ENCODE data around the gene GALNT15.
A peak's percentile ranks its signal among the peaks of the same experiment; 100 is the strongest.

GALNT15 gene

DNA sequence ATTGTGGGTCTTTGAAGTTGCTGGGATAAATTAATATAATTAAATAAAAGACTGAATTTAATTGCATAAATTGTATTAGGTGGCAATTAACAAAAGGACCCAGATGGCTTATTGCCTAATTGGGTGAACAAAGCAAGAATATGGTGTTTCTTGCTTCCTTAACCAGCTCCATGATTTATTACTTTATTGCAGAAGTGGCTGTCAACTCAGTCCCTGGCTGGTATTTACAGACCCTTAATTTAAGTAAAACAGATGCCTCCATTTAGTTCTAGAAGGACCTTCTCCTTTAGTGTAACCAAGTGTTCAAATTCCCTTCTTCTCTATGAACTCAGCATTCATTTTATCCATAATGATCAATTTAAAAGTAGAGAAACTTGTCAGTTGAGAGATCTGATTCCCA lies 55.2 kb downstream of the GALNT15 start:
- no peak for DNase-seq (ENCODE audit: low read depth)

DNA sequence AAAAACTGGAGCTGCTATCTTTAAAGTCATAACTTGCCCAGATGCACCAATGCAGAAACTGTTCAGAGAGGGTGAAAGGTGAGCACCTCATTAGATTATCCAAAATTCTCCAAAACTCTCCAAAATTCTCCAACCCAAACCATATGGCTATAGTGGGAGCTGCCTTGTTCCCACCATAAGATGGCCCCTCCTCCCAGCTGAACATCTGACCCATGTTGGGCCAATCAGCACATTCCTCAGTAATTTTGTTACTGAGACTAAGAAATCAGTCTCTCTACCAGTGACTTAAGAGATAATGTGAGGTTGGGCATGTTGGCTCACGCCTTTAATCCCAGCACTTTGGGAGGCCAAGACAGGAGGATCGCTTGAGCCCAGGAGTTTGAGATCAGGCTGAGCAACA lies 57.5 kb downstream of the GALNT15 start:
- DNase-seq (ENCODE audit: low read depth): no peak

DNA sequence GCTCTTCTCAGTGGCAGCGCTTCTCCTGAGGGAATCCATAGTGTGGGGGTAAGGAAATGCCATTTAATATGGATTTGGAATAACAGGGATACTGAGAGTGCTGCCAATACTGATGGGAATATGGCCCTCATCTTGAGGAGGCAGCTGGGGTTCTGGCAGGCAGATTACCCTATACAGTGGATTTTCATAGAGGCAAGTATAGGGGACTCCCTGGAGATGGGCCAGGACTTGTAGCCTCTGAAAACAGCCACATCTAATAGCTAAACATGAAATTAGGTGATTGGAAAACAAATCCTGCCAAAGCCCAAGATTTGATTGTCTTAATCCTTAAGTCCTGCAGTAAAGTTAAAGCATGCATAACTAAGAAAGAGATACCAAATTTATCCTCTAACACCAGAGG lies 59.3 kb downstream of the GALNT15 start:
- DNase-seq (ENCODE audit: low read depth): no peak

DNA sequence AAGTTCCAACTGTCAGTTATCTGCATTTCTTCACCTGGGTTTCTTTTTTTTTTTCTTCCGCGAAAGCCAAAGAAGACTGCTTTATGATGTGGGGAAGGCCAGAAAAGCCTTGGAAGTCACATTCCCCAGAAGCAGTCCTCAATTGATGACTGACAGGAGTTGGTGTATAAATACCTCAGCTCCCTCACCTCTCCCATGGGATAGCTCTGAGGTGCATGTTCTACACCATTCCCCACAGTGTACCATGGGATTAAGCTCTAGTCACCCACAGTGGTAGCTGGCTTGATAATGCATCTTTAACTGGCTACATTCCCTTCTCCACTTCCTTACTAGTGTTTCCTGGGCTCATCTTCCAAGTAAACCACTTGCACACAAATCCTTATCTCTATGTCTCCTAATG lies 59.8 kb downstream of the GALNT15 start:
- no peak for DNase-seq (ENCODE audit: low read depth)

DNA sequence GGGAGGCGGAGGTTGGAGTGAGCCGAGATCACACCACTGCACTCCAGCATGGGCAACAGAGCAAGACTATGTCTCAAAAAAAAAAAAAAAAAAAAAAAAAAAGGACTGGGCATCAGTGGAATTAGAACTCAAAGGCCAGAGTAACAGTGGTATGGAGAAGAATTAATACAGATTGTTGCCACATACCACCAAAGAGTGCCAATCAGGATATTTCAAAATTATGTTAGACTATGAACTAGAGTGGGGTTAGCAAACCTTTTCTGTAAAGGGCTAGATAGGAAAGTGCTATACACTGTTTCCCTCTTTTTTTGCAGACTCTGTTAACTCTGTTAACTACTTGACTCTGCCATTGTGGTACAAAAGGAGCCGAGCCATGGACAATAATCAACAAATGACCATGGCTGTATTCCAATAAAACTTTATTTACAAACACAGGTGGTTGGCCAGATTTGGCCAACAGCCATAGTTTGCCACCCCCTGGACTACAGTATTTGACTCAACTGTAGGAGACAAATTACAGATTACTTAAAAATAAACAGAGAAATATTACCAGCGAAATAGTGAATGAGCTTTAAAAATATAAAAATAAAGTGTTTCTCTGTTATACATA lies 61.7 kb downstream of the GALNT15 start:
- DNase-seq (ENCODE audit: low read depth): no peak

DNA sequence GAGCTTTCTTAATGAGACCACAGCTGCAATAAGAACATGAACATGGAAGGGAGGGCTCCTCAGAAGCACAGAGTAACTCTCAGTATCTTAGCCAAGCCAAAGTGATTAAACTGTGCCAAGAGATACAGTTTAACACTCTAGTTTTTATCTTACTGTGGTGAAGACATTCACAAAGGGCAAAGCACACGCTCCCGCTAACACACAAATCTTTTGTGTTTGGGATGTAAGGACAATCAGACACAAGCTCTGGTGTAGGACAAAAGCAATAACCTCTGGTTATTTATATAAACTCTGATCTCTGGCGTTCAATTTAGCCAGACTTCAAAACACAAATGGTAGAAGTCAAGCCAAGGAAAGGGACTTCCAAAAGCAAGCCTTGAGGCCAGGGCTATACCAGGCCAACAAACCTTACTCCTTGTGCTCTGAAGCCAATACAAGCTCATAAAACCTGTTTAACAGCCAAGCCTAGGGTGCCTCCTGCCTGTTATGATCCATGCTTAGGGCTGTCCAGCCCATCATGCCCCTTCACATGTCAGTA lies 62.4 kb downstream of the GALNT15 start:
- DNase-seq (ENCODE audit: low read depth): no peak

DNA sequence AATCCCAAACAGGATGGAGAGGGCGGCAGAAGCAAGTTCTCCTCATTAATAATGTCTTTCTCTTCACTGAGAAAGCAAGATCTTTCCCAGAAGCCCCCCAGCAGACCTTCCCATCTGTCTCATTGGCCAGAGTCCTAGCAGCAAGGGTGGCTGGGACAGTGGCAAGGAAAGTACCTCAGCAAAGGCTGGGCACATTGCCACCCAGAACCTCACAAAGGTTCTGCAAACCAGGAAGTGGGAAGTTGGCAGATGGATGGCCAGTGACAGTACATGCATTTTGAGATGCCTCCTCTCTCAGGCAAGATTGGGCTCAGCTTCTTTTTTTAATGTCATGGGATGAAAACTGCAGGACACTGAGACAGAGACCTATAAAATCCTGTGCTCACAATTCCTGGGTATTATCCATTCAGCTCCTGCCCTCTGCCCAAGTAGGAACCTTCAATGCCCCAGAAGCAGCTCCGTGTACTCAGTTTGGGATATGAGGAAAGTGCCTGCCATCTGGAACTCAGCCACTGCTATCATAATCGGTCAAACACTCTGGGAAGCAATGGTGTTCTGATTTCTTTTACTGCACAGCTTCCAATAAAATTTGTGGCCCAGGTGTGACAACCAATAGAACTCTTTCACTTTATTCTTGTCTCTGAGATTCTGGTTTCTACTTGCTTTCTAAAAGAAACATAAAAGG lies 64.7 kb downstream of the GALNT15 start:
- DNase-seq (ENCODE audit: low read depth): no peak

DNA sequence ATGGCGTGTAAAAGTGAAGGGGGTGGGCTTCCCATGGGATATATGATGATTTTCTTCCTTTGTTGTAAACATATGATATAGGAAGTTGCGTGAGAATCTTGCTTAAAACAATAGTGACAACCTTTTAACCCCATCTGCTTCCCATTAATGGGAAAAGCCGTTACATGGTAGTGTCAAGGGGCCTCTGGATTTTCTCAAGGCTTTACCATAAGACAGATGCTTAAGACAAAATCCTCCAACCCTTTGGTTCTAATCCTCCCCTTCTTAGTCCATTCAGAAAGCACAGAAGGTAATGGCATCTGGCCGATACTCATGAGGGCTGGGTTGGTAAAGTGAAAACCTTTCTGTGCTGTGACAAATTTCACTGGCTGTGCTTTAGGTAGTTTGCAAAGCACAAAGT lies 65.3 kb downstream of the GALNT15 start:
- no peak for DNase-seq (ENCODE audit: low read depth)

DNA sequence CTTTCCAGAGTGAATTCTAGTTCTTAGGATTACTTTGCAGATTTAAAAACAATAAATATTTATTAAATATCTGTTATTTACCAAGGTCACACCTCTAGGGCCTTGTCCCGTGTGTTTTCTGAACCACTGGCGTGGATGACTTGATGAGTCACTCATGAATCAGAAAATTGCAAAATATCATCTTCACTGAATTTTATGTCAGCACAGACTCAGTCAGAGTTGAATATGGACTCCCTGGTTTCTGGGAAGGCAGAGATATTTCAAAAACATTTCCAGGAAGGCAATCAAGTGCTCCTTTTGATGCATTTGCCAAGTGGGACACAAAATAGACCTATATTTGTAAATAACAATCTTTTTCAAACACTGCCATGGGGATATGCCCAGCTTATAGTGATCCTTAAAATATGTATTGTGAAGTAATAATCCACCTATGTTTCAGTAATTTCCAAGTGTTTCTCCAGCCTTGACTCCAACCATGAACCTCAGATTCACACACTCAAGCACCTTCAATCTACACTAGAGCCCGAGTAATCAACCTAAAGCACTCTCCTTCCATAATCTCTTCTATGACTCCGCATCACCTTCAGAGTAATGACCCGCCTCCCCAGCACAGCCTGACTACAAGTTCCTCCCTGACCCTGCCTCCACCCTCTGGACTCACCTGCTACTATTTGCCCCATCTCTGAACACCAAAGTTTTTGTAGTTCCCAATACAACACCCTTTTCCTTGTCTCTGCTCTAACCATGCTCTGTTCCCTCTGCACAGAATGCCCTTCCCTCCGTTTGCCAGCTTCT lies 65.9 kb downstream of the GALNT15 start:
- DNase-seq (ENCODE audit: low read depth): no peak

DNA sequence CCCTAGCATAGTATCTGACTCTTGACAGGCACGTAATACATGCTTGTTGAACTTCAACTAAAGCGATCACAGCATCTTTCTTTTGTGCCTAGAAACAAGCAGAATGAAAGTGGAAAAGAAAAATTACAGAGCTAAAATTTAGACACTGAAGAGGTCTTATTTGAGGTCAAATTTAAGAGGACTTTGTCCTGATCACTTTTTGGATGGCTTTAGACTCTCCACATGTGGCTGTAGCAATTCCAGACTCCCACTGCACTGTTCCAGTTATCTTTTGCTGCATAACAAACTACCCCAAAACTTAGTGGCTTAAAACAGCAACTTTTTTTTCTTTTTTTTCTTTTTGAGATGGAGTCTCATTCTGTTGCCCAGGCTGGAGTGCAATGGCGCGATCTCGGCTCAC lies 66.7 kb downstream of the GALNT15 start:
- DNase-seq (ENCODE audit: low read depth): no peak

DNA sequence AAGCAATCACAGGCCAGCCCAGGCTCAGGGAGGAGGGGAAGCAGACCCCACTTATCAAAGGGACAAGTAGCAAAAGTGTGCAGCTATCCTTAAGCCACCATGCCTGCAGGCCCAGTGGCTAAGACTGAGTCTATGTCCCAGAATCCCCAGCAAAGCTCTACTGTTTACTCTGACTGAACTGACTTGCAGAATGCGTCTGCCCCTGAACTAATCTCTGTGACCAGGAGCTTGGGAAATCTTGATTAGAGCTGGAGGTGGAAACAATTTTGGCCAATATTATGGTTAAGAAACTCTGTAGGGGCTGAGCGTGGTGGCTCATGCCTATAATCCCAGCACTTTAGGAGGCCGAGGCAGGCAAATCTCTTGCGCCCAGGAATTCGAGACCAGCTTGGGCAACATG lies 67.7 kb downstream of the GALNT15 start:
- no peak for DNase-seq (ENCODE audit: low read depth)

DNA sequence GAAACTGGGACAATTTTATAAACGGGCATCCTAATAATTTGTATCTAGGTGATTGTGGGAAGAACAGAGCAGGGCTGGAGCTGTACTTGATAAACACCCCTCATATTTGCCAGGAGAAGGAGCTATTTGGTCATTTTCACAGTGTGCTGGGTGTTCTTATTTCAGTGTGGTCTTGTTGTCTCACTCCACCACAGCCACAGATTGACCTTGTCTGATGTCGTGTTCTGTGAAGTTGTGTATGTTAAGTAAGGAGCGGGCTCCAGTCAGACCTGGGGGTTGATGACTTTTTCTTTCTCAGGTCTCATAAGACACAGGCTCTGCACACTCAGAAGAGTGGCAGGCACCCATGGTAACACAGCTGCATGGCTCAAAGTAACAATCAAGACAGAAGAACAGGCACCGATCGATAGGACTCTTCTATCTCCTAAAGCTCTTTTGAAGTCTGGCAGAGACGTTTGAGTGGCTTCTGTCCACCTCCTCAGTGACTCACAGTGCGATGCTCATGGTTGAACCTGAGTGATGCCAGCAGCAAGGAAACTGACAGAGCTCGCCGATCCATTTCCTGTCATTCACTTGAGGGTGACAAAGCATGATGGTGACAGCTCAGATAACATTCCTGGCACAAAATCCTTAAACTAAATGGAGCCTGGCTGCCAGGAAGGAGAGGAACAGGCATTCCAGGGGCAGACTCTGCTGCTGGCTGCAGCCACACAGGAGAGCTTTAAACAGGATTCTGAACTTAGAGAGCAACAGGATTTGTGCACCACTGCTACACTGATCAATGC lies 69.4 kb downstream of the GALNT15 start:
- DNase-seq (ENCODE audit: low read depth): no peak

DNA sequence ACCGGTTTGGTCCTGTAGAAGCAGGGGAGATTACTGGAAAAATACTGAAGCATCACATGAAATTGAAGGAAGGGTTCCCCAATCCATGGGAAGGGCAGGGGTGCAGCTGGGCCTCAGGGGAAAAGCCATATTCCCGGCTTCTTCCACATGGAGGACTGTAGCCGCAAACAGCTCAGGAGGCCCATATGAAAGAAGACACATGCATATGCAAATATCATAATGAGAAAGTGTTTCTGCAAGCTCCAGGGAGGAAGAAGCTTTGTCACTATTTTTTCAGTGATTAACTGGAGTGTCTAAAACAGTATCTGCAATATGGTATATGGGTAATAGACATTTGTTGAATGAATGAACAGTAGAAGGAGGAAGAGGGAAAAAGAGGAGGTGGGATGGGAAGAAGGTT lies 71.1 kb downstream of the GALNT15 start:
- no peak for DNase-seq (ENCODE audit: low read depth)

DNA sequence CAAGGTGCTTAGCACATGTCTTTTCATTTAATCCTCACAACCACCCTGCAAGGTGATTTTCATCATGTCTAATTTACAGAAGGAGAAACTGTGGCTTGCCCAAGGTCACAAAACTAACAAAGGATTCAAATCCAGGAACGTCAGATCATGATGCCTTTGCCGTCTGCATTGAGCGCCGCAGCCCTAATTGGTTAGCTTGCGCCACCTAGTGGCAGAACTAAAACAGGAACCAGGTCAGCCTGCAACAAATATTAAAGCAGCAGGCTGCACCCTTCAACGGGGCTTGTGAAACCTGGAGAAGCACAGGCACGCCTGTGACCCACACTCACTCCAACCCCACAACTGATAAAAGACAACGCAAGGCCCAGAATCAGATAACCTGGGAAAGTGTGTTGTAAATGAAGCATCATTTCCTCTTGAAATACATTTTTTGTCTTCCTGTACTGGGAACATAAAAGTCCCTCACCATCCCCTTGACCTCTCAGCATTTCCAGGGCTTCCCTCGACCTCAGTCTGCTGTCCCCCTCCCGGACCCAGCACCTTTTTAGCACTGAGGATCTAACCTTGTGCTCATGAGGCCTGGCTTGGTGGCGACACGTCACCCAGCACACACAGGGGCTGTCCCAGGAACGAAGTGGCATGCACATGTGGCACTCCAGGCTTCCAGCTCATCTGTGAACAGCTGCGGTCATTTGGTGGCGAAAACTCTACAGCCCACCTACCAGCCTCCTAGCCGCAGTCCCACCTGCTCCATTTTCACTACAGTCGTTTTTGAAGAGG lies 73.0 kb downstream of the GALNT15 start:
- peak; percentile 68 for DNase-seq (ENCODE audit: low read depth)

DNA sequence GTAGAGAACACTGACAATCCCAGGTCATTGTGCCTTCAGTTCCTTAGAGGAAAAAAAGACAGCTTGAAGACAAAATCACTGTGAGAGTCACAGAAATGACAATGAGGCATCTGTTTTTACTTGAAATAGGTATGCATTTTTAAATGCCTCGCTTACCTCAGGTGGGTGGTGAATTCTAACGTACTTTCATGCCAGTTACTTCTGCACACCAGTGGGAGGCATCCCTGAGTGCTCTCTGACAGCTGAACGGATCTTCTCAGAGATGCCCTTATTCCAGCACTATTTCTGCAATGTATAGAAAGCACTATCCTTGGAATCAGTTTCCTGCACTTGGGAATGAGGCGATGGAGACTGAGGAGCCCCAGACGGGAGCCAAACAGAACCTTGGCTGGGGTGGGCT lies 74.1 kb downstream of the GALNT15 start:
- no peak for DNase-seq (ENCODE audit: low read depth)

DNA sequence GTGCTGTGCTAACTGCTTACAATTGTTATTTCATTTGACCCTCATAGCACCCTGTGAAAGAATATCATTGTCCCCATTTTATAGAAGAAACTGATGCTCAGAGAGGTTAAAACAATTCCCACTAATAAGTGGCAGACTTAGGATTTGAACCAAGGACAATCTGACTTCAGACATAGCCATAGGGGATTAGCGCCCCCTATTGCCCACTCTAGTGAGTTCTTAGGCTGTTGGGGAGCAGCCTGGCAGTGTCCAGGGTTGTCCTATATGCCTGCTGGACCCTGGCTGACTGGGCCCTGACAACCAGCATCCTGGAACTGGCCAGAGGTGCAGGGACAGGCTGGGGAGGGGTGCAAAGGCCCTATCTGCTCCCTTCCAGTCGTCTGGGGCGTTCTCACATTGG lies 74.9 kb downstream of the GALNT15 start:
- no peak for DNase-seq (ENCODE audit: low read depth)

DNA sequence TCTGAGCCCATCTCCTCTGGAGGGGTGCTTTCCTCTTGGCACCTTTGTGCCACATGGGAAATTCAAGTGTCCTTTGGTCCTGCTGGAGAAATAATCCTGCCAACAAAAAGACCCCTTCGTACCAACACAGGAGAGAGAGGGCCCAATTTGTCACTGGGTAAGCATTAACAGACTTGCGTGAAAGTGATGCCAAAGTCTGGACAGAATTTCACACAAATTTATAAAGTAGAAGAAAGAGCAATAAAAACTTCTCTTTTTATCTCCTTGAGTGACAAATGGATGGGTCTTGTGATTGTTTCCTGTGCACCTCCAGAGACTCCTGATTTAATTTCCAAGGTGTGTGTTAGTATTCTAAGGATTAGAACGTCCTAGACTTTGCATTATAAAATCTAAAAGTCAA lies 75.4 kb downstream of the GALNT15 start:
- no peak for DNase-seq (ENCODE audit: low read depth)

DNA sequence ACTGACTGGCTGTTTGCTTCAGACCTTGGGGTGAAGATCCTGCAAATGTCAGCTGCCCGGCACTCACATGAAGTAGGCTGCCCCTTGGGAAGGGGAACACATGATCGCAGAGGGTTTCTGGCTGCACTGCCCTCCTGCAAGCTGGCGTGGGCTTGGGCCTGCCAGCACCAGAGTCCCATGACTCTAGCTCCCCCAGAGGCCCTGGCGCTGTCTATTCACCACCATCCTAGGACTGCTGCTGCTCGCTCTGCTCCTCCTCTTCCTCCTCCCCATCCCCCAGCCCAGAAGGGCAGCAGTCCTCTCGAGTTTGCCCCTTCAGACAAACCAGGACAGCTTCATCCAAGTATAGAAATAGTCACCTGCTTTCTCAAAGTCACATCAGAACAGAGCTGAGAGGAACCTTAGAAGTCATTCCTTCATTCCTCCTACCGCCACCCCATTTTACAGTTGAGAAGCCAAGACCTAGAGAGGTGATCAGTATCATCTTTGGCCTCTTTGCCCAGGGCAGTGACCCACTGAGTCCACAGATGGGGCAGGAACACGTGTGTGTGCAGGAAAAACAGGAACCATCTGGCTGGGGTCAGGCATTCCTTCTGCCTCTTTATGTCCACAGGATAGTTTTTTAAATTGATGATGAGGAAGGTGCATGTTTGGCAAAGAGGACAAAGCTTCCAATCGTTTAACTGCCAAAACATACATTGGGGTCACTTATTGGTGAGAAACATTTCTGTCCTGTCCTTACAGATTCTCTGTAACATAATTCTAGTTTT lies 77.0 kb downstream of the GALNT15 start:
- DNase-seq (ENCODE audit: low read depth): no peak

DNA sequence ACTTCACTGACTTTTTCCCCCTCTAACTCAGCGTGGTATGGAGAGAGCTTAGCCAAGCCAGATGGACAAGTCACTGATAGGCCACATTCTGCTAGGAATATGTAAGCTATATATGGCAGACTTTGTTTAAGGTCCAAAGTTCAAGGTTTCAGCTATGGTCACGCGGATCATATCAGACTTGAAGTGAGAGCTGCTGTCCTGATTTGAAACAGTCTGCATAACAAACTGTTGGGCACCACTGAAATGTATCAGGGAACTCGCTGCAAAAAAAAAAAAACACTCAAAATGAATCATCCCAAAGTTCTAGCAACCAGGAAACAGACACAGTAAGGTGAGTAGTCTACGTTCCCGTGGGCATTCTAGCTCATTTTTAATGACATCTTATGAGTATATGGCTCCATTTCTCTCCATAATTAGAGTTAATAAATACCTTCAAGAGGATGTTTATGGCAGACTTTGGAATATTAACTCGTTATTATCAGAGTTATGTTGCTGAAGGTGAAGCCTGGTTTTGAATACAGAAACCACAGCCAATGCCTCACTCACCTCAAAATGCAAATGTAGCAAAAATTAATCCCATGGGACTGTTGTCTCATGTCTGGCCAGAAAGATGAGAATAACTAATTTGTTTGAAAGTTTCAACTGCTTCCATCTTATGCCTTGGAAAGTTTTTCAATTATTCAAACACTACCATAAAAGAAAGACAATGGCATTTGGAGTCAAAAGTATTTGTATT lies 77.9 kb downstream of the GALNT15 start:
- DNase-seq (ENCODE audit: low read depth): no peak

DNA sequence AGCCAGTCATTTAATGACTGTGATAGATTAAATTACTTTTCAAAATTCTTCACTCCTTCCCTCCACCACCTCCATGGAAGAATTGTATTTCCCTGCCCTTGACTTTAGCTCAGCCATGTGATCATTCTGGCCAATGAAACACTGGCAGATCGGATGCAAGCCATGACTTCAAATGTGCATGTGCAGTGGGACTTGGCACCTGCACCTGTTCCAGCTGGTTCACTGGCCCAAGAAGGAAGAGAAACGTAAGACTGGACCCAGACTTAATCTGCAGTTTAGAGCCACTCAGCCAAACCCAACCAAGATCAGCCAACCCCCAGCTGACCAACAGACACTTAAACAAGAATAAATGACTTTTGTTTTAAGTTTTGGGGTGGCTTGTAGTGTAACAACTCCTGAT lies 78.5 kb downstream of the GALNT15 start:
- no peak for DNase-seq (ENCODE audit: low read depth)

All from activated T-cell treated with anti-CD3 and anti-CD28 coated beads for 1 hour (primary cell).